Tongue (tissue), 2 donors: ENCODE data around the gene HELZ2. TPM values are rescaled to one million over a fixed set of nuclear protein-coding genes. Genes with fewer than 3 reads are reported as not detected.

Experiments
- DNase-seq: peaks from one replicate; pipeline ENCODE4 v3.0.0-alpha.2; 2015
- total RNA-seq: library from RNA; depleted of rRNA; stranded (reverse); fragments of >200 nt; gene quantifications from one replicate; pipeline ENCODE4 v1.2.3, GENCODE V29; 2014

HELZ2 gene
- total RNA-seq, 1 donor from 2014 or later = 27.1 TPM

- peak; percentile 87 for DNase-seq
Observed at GRCh38 chr20:63537525-63538203, 36.4 kb downstream of the HELZ2 start.

DNA sequence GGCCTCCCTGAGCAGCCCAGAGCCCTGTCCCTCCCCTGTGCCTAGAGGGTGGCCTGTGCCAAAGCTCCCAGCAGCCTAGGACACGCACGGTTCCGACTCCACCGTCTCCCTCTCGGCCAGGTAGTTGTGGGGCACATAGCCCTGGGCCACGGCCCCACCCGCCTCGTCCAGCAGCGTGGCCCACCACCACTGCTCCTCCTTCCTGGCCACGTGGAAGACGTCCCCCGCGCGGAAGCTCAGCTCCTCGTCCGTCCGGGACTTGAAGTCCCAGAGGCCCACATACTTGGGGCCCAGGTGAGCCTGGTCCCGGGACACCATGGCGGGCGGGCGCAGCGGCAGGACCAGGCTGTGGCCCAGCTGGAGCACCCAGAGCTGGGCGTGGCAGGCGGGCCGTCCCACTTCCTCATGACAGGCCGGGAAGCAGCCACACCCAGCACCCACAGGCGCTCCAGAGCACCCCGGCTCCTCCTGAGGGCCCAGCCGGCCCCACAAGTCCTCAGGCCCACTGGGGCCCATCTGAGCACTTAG, 37.0 kb downstream of the HELZ2 start, which contains the start of gene PTK6:
TSS of gene PTK6 (minus strand) at position 380 of the 528 bp plus-strand sequence. CDS start at position 318, 62 bp downstream.
- no peak for DNase-seq

DNA sequence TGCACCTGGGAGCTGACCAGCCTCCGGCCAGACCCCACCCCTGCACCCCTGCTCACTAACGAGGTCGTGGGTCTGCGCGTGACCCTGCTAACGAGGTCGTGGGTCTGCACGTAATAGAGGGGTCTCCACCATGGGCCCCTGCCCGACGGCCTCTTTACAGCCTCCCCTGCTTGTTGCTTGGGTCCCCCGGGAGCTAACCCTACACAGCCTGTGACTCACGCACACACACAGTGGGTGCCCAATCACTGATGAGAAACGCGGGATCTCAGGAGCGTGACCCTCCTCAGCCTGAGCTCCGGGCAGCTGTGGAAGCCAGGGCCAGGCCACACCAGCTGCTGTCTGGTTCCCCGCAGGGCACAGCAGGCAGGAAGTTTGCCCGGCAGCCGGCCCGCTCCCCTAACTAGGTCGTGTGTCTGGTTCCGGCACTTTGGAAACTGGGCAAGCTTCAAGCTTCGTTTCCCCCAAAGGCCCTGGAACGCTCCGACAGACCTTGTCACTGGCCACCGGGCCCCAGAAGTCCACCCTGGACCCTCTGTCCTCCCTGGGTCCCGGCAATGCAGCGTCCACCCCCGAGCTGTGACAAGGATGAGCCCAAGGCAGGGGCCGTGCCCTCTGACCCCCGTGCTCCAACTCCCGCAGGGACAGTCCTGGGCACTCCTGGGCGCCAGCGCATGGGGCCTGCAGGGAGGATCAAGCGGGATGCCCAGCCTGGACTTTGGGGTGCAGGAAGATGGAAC, 37.6 kb downstream of the HELZ2 start:
- peak; percentile 39 for DNase-seq

DNA sequence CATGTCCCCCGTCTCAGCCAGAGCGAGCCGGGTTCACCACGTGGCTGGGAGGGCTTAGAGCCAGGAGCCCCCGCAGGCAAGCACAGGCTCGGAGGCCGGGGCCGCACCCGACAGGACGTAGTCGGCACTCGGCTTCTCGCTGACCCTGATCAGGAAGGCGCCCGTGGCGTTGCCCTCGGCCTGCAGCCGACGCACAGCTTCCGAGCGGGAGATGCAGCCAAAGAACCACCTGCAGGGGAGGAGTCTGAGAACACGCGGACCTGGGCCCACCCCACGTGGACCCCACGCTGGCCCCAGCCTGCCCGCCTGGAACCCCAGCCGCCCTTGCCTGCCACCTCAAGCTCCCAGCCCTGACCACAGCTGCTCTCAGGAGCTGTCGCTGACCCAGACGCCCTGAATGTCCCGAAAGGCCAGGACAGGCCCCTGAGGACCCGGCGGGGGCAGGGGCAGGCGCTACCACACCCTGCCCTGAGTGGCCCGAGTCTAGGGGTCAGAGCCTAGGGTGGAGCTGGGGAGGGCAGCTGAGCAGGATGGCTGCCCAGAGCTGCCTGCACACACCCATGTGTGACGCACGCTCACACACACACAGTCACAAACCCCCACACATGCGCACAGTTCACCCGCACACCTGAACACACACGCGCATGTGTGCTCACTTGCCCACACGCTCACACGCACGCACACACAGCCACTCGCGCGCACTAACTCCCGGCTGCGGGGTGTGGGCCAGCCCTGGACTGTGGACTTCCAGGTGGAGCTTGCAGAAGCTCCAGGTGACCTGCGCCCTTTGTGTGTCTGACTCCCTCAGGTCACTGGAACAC, 39.0 kb downstream of the HELZ2 start:
- DNase-seq = no peak

- DNase-seq = no peak
Observed at GRCh38 chr20:63534427-63534830, 39.6 kb downstream of the HELZ2 start.

DNA sequence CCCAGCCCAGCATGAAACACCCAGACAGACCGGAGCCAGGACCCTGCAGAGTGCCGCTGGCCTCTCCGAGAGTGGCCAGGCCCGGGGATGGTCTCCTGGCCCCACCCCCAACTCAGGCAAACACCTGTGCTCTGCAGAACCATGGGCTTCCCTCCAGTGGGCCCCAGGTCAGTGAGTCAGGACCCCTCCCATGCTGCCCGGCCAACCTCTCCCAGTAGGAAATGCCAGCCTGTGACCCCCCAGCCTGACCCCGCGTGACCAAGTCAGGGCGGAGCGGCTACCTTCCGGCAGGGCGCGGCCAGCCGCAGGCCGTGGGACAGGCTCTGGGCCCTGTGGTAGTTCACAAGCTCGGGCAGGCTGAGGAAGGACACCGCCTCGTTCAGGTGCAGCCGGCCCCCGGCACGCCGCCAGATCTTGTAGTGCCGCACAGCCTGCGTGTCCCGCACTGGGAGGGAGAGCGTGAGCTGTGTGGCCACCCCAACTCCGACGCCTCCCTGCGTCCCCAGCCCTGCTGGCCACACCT, 40.1 kb downstream of the HELZ2 start:
- no peak for DNase-seq

GRCh38 chr20:63533388-63533787, 40.7 kb downstream of the HELZ2 start:
- no peak for DNase-seq

DNA sequence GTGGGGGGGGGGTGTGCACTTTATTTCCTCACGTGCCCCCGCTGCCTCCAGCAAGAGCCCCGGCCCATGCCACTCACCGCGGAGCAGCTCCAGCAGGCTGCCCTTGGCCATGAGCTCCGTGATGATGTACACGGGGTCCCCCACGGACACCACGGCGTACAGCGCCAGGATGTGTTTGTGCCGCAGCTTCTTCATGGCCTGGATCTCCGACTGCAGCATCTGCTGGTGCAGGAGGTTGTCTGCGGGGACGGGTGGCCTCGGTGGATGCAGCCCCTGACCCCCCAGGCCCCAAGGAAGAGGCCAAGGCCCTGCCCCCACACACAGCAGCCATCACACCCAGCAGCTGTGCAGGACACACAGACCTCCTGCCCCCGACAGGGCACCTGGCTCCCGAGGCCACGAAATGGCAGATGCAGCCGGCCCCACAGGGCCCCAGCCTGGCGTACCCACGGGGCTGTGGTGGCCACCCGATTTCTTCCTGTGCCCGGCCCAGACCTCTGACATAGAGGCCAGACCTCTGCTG, 41.5 kb downstream of the HELZ2 start:
- no peak for DNase-seq

DNA sequence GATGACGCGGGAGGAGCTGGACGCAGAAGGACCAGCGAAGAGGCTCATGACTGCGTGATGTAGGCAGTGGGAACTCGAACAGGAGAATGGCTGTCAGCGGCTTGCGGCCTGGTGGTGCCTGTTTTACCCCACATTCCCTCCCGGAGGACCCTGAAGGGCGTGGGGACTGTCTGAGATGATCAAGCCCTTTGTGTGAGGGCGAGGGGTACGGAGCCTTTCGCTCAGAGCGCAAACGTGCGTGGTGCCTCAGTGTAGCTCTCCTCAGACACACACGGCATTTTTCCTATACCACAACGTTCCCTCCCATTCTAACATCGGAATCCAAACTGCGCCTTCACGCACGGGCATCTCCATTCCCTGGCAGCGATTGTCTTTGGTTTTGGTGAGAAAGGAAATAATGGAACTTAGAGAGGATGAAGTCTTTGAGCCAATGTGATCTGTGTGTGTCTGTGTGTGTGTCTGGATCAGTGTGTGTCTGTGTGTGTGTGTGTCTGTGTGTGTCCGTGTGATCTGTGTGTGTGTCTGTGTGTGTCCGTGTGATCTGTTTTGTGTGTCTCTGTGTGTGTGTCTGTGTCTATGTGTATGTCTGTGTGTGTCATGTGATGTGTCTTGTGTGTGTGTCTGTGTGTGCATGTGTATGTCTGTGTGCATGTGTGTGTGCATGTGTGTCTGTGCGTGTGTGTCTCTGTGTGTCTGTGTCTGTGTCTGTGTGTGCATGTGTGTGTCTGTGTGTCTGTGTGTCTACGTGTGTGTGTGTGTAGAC, 42.2 kb downstream of the HELZ2 start:
- no peak for DNase-seq

- DNase-seq = no peak
Observed at GRCh38 chr20:63530788-63531160, 43.3 kb downstream of the HELZ2 start.

- no peak for DNase-seq
Observed at GRCh38 chr20:63529861-63530787, 43.9 kb downstream of the HELZ2 start.

GRCh38 chr20:63529180-63529860, 44.7 kb downstream of the HELZ2 start:
- DNase-seq = no peak

GRCh38 chr20:63527184-63527583, 46.9 kb downstream of the HELZ2 start:
- no peak for DNase-seq

GRCh38 chr20:63525971-63526370, 48.1 kb downstream of the HELZ2 start:
- no peak for DNase-seq

- DNase-seq = no peak
Observed at GRCh38 chr20:63525185-63525584, 48.9 kb downstream of the HELZ2 start.
